Bronchial epithelial cell (primary cell): ENCODE data around the gene SLIT3. TPM values are rescaled to one million over a fixed set of nuclear protein-coding genes. Genes with fewer than 3 reads are reported as not detected.

Source experiments
- DNase-seq: peaks from one replicate; pipeline ENCODE4 v3.0.0-alpha.2; 2010; ENCODE audit warnings: low read depth
- FAIRE-seq: peaks from 2 replicates; lab custom pipeline; 2011; peaks lifted over from hg19 to GRCh38; lab: Jason Lieb, UNC
- H3K27me3 ChIP-seq: 2 replicates; pipeline ENCODE4 v1.5.1; 2011; ENCODE audit warnings: low read length; ENCODE audit not compliant: control insufficient read depth, insufficient read depth
- H3K36me3 ChIP-seq: 2 replicates; pipeline ENCODE4 v1.5.1; 2011; ENCODE audit warnings: low read length; ENCODE audit not compliant: control insufficient read depth, insufficient read depth
- H3K4me3 ChIP-seq: 2 replicates; pipeline ENCODE4 v1.5.1; 2011; ENCODE audit warnings: mild to moderate bottlenecking, low read depth, low read length, control low read depth
- total RNA-seq: library from RNA; depleted of rRNA; stranded (reverse); fragments of >200 nt; gene quantifications from 2 replicates; pipeline ENCODE4 v1.2.1, GENCODE V29; 2014
- TF ChIP-seq, protein P1 (sequence below): IDR thresholded peaks from 2 replicates; pipeline ENCODE4 v1.5.1; 2011; ENCODE audit warnings: mild to moderate bottlenecking, moderate library complexity, low read length, control low read depth, inconsistent platforms; ENCODE audit not compliant: insufficient read depth, severe bottlenecking

SLIT3 gene
- total RNA-seq, 1 donor from 2014 or later: 0.79 TPM

DNA sequence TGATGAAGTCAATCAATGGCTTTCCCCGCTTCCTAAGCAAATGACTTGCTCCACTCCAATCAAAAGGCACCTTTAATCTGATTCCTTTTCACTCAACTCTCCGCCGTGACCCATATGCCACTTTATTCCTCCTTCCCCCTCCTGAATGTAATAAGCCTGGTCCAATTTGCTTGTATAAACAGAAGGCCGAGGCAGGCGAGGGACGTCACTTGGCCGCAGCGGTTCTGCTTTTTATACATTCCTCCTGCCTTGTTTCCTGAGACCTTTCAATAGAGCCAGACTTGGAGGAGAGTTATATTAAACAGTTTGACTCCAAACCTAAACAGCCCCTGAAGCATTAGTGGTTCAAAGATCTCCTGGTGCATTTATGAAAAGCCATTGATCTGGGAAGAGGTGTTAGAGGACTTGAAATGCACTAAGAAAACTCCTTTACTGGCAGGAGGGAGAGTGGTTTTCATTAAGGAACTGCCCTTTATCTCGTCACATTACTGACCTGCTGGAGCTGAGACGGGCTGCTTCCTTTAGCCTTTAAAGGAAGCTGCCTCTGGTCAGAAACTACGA is 273.4 kb downstream of the SLIT3 start:
- TF ChIP-seq, protein P1, sequence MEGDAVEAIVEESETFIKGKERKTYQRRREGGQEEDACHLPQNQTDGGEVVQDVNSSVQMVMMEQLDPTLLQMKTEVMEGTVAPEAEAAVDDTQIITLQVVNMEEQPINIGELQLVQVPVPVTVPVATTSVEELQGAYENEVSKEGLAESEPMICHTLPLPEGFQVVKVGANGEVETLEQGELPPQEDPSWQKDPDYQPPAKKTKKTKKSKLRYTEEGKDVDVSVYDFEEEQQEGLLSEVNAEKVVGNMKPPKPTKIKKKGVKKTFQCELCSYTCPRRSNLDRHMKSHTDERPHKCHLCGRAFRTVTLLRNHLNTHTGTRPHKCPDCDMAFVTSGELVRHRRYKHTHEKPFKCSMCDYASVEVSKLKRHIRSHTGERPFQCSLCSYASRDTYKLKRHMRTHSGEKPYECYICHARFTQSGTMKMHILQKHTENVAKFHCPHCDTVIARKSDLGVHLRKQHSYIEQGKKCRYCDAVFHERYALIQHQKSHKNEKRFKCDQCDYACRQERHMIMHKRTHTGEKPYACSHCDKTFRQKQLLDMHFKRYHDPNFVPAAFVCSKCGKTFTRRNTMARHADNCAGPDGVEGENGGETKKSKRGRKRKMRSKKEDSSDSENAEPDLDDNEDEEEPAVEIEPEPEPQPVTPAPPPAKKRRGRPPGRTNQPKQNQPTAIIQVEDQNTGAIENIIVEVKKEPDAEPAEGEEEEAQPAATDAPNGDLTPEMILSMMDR: no peak
- no peak for FAIRE-seq
- Histone ChIP-seq H3K27me3 (no peaks in the 10 kb centered on the region), H3K4me3 (no peak overlapping the region), H3K36me3 (no peaks in the 10 kb centered on the region)
- DNase-seq: no peak

DNA sequence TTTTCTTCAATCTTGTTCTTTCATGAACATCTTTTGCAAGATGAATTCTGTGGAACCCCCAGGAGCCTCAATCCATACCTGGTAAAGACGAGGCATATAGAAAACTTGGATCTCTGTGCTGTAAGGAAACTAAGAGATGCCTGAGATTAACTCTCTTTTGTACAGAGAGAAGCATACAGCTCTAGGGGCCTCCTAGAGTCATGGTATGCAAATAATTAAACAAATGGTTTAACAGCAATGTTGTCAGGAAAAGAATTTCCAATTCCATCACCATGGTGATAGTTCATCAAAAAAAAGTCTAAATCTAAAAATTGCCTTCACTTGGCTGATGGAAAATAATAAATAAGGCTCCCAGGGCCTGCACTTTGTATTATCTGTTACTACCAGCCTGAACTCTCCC is 275.4 kb downstream of the SLIT3 start:
- H3K27me3 ChIP-seq: no peaks in the 10 kb centered on the region
- no peak for DNase-seq
- H3K36me3 ChIP-seq: no peaks in the 10 kb centered on the region
- no peak overlapping the region for H3K4me3 ChIP-seq
- FAIRE-seq: no peak
- TF ChIP-seq, protein P1: no peak

DNA sequence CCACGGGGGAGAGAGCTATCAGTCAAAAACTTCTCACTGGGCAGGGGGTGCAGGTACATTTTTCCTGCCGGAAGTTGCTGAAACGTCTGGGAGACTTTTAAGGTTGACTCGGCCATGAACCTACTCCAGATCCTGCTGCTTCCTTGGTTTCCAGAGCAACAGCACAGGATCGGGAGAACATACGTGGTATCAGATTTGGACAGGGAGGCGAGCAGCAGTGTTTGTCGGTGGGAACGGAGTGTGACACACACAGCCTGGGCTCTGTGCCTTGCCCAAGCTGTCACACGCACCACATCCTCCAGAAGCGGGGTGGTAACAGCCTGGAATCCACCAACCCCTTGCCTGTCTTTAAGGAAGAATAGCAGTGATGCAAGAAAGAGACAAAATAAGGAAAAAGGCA is 276.5 kb downstream of the SLIT3 start:
- no peak for FAIRE-seq

DNA sequence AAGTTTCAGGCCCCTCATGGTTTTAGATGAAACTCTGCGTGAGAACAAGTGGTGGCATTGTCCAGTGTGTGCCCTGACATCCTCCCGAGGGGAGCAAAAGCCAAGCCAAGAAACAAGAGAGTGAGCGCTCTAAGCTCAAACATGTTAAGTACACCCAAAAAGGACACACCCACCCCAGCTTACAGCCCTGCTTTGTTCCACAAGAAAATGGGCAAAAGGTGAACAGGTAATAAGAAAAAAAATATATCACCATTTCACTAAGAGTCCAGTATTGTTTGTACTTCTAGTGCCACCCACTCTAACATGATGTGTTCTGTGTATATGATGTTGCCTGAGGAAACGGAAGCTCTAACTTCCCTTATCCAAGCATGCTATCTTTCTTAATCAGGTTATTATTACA is 278.2 kb downstream of the SLIT3 start:
- H3K36me3 ChIP-seq: no peaks in the 10 kb centered on the region
- TF ChIP-seq, protein P1: no peak
- H3K27me3 ChIP-seq: no peaks in the 10 kb centered on the region
- no peak overlapping the region for H3K4me3 ChIP-seq
- DNase-seq: peak; percentile 26
- no peak for FAIRE-seq

More for the DNA sequence above, 276.5 kb downstream of the SLIT3 start:
- H3K27me3 ChIP-seq: no peaks in the 10 kb centered on the region
- TF ChIP-seq, protein P1: no peak
- no peak for DNase-seq
- no peaks in the 10 kb centered on the region for H3K36me3 ChIP-seq
- no peak overlapping the region for H3K4me3 ChIP-seq

DNA sequence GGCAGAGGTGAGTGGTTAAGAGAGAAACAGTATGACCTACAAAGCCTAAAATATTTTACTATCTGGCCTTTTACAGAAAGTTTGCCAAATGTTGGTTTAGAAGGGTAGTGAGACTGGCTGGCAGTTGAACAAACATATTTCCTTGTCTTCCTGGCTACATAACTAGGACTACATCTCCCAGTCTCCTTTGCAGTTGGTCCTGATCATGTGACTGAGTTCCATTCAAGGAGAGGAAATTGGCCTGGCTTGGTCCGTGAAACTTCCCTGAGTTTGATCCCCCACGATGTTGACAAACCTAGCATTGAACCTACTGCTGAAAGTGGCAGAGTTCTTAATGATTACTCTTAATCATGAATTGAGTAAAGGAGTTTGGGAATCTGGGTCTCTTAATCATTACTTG is 280.8 kb downstream of the SLIT3 start:
- TF ChIP-seq, protein P1: no peak
- FAIRE-seq (no peak), DNase-seq (peak; percentile 49)
- no peaks in the 10 kb centered on the region for H3K36me3 ChIP-seq
- no peaks in the 10 kb centered on the region for H3K27me3 ChIP-seq
- H3K4me3 ChIP-seq: no peak overlapping the region

DNA sequence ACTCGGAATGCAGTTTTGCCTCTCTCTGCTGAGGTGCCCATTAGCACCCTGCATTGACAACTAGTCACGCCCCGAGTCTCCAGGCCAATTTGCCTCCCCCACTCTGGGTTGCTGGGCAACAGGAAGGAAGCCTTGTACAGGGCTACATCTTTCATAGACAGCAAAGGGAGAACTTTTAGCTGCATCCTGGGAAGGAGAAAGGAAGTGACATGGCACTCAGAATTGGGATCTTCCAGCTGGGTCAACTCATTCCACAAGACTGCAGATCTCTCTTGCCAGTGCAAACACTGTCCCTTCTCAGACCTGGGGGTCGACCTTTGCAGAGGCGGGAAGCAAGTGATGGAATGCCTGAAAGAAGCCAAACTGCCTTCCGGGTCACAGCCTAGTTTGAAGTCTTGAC is 282.0 kb downstream of the SLIT3 start:
- no peaks in the 10 kb centered on the region for H3K36me3 ChIP-seq

More for the DNA sequence above, 282.0 kb downstream of the SLIT3 start:
- DNase-seq: no peak
- TF ChIP-seq, protein P1: no peak
- no peak for FAIRE-seq
- Histone ChIP-seq H3K4me3 (no peak overlapping the region), H3K27me3 (no peaks in the 10 kb centered on the region)
